NCI-H2171 treated with DMSO at 0.1 percent for 48 hours (cell line): ENCODE measurements around the gene WASHC3.
"Not testable (repeated sequence)": the region's sequence is repeated elsewhere in the genome, so short reads cannot be mapped to it uniquely, and the experiment has no call there.

Experiments used
- DNase-seq: peaks from one replicate; lab custom pipeline; 2025; lab: John Stamatoyannopoulos, UW

WASHC3 gene

DNA sequence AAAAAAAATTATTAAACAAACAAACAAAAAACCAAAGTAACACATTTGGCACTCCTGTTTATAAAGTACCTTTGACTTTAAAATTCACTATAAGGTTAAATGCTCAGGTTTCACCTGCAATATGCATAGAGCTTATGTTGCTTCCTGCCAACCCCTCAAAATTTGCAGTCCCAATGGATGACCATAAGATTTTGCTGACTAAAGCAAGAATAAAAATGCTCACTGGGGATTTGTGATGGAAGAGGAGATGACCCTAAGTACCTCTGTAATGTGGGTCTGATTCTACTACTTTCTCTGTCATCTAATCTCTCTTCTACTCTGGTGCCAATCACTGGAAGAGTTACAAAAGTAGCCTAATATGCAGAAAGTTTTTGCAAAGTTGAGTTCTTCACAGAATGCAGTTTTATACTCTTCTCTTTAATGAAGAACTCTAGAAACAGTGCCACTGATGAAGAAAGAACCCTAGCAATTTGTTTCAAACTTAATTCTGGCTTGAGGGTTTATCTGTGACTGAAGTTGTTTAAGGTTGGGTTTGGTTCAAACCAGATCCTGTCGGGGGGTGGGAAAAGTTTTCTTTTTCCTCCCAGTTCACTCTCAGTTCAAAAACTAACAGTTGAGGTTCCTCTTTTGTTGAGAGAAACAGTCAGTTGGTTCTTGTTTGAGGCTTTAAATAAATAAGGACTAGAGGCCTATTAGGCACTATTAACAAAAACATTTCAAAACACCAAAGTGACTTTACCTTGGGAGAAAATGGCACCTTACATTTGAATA, 10.9 kb downstream of the WASHC3 start:
- DNase-seq: no peak

DNA sequence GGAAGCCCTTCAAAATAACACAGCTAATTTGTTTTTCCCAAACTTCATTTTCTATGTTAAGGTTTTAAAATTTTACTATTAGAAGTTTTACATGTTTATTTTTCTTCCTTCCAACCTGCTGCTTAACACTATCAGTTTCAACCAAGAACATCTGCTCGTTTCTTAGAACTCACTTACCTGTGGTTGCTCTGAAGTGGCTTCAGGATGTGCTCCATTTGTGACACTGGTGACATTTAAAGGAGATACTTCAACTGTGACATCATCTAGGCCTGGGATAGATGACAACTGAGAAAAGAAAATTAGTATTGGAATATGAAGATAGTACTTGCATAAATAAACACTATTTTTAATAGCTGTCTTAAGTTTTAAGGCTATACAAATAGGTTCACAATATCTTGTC, 17.9 kb downstream of the WASHC3 start:
- peak; percentile 25 for DNase-seq

DNA sequence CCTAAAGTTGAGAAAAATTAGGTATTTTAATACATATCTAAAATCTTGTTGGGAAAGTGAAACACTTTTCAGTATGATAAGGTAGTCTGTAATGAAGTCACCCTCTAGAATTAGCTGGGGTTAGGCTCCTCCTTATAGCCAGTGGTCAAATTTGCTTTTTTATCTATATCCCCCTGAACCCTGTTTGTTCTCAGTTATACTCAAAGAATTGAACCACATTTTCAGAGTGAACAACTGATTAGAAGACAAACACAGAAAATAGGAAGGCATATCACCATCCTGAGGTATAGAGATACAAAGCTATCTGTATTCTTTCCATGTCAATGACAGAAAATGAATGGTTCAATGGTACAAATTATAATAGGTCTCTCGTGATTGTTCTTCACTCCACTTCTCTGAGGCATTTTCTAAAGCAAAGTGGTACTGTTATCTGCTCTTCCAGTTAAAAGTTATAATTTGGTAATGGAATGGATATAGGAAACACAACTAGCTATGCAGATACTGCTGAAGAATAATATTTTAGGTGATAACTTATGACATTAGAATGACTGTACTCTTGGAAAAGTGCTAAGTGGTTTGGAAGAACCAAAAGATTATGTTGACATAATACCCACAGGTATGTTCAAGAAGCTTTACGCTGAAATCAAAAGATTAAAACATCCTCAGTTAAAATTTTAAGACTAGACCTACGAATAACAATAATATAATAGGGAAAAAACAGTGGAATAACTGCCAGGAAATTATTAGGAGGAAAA, 27.6 kb downstream of the WASHC3 start:
- no peak for DNase-seq

DNA sequence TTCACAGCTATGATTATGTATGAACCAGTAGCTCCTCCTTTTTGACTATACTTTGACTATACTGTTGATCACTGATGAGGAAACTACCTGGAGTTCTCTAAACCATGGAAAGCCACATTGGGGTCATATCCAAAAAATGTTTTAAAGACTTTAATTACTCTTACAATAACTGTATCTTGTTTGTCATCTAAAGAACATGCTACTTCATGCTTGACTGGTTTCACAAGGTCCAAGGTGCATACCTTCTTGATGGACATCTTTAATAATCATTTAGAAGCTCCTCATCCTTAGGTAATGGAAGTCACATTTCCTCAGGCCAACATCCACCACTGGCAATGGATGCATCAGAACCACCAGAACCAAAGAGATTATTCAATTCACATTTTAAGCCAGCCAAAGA, 29.9 kb downstream of the WASHC3 start:
- no peak for DNase-seq

DNA sequence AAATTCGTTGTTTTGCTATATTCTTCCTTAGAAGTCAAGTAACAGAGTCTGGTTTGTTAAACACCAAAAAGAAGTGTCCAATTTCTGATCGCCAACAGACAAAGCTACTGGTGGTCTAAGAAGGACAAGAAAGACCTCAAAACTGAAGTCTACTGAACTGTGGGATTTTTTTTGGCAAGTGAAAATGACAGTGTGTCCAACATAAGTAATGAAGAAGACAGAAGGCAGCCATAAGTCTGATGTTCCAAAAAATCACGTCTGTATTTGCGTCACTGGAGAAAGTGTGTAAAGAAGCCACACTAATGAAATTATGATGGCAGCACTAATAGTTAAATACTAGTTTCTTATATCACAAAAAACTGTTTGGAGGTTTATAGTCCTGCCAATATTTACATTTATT, 32.6 kb downstream of the WASHC3 start:
- no peak for DNase-seq

DNA sequence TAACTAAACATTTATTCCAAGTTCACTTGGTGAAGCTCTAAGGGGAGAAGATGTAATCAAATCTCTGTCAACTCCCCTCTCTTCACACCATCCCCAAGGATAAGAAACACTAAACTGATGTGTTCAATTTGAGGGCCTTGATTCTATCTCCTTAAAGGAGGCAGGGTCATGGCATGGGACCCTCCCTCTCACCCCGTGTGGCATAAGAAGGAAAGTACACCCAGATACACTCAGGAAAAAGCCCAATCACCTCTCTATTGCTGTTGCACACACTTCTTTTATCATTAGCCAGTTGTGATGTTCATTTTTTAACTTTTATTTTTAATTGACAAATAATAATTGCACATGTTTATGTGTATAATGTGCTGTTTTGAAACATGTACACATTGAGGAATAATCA, 35.1 kb downstream of the WASHC3 start:
- no peak for DNase-seq

DNA sequence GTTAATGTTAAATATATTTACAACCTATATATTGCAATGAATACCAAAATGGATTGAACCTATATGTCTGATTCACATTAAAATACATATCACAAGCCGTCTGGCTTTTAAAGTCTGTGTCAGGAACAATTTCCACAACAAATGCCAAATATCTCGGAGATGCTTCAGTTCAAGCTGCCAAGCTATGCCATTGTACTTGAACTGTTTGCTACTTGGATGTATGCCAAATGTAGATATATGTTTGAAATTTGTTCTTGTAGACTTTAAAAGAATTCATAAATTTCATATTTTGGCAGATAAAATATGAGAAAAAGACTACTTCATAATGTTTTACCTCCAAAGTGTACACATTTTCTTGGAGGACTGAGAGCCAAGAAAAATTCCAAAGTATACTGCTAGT, 37.0 kb downstream of the WASHC3 start:
- DNase-seq: no peak

DNA sequence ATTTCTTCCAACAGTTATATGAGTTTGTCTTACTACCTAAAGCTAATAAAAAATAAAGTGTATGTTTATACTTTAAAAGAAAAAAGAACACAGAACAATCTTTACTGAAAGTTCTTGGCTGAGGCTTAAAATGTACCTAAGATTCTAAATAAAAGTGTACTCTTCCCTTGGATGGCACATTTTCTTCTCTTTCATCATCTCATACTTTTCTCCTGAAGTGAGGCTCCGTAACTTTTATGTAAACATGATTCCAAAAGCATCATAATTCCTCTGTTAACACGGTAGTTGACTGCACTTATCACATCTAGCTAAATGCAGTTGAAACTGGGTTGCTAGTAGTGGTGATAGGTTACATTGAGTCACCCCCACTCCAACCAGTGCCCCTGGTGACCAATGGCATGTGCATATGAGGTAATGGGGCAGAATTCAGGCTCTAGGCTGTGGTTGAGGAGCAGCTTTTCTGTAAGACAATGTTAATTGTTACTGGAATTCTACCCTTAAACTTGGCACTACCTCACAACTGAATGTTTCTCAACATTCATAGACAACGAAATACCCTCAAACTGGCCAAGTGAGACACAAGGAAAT, 38.4 kb downstream of the WASHC3 start:
- DNase-seq: no peak

DNA sequence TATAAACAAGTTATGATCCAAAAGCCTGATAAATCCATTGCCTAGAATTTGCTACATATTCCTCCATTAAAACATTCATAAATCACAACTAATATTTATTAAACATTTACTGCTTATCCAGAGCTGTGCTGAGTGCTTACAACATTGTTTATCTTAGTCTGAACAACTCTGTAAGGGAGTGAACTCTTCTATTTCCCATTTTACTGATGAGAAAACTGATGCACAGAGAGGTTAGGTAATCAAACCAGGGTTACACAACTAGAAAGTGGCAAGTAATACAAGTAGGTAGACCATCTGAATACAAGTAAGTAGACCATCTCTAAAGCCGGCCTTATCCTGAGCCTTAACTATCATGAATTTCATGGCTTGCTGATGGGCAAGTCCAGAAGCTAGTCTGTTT, 39.5 kb downstream of the WASHC3 start:
- no peak for DNase-seq

DNA sequence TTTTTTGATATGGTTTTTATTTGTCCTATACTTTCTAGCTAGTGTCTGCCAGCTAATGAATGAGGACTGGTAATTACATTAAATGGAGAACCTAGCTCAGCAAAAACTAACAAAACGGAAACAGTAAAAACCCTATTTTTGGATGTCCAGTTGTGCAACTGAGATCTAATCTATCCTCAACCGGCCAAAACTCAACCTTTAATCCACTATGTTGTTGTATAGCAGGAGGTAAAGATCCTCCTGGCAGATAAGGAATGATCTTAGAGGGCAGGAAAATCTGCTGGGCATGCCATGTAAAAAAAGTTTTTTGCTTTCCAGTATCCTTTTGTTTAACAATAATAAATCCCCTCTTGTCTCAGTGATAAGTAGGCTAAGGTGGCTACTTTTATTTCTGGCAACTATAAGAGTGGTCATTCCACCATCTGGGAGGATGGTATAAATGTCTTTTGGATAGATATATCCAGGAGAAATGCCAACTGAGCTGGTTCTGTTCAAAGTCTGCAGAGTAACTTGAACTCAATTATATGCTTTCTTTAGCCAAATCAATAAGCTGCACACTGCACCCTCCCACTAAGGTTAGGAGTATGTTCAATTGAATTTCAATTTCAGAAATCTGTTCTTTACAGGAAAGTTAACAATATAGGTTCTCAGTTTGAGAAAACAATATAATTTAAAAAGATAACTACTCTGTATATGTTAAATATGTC, 40.1 kb downstream of the WASHC3 start:
- no peak for DNase-seq

DNA sequence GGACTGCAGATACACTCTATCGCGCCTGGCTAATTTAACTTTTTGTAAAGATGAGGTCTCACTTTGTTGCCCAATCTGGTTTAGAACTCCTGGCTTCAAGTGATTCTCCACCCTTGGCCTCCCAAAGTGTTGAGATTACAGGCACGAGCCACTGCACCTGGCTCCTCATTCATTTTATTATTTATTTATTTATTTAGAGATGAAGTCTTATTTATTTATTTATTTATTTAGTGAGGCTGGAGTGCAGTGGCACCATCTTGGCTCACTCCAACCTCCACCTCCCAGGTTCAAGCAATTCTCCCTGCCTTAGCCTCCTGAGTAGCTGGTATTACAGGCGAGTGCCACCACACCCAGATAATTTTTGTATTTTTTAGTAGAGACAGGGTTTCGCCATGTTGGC, 43.2 kb downstream of the WASHC3 start:
- DNase-seq: not testable (repeated sequence)

DNA sequence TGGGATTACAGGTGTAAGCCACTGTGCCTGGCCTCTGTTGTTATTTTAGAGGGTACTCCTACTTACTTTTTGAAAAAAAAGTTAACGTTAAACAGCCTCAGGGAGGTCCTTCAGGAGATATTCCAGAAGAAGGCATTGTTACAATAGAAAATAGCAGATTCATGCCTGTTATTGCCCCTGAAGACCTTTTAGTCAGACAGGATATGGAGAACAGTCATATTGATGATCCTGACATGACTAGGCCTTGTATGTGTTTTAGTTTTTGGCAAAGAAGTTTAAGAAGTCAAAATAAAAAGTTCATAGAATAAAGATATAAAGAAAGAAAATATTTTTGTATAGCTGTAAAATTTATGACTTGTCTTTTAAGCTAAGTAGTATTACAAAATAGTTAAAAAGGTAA, 45.3 kb downstream of the WASHC3 start:
- no peak for DNase-seq

DNA sequence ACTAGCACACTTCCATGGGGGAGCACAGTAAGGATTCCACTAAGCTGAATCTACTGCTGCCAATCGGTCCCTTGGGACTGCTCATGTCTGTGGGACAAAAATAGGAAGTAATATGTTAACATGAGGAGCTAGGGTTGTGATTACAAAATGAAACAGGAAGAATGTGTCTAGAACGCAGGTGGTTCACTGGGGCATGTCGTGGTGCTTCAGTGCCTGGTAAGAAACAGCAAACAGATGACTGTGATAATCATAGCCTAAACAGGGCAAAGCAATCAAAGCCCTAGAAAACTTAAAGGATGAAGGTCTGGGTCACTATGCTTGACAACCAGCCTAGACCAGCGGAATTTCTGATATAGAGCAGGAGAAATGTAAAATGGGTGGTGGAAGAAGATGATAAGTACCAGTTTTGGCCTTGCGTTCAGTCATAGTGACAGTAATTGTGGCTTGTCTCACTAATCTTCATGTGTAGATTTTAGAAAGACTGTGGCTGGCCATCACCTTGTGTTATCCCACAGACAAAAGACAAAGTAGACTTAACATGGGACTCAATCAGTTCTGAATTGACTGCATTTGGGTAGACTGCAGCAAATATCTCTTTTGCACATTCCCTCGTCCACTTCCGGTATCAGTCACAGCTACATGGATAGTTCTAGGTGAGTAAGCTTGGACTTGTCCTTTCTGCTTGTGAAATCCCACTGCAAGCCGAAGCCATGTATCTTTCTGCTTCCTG, 51.4 kb downstream of the WASHC3 start:
- no peak for DNase-seq

DNA sequence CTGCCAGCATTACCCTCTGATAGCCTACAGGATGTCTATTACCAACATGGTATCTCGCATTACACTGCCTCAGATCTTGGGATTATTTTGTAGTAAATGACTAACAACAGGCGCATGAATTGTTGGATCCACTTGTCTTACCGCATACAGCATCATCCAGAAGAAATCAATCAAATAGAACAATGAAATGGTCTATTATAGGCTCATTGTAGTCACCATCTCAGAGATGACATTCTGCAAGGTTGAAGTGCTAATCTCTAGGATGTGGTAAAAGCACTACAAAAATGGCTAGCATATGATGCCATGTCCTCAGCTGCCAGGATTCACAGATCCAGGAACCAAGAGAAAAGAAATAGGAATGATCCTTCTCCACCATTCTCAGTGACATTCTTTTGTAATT, 52.0 kb downstream of the WASHC3 start:
- DNase-seq: no peak

DNA sequence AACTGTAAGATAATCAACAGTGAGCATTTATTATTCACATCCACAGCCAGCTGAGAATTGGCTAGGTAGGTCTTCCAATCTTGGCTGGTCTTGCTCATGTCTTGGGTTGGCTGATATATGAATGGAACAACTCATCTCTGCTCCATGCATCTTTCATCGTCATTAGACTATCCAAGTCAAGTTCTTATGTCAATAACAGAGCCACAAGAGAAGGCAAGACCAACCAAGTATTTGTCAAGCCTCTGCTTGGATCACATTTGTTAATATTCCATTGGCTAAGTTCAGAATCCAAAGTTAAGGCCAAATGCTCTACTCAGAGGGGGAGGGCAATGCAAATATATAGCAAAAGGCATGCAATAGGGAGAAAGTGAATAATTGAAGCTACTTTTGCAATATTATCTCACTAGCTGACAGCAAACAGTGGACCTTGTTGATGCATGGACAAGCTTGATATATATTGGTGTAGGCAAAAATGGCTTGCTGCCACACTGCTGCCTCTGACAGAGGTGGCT, 53.1 kb downstream of the WASHC3 start:
- DNase-seq: no peak

DNA sequence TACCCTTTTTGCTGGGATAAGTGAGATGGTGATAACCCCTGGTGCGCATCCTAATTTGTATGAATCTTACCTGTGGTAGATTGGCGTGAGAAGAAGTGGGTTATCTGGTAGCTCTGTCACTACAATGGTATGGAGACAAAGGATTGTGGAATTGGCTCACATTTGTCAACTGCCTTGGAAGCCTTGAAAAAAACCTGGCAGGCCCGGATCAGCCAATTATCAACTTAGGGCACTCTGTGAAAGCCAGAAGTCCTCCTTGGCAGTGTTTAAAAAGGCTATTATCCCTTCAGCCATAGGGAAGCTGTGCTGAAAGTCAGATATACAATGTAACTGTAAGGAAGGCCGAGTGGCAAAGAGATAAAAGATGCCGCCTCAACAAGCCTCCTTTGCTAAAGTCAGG, 56.5 kb downstream of the WASHC3 start:
- no peak for DNase-seq

DNA sequence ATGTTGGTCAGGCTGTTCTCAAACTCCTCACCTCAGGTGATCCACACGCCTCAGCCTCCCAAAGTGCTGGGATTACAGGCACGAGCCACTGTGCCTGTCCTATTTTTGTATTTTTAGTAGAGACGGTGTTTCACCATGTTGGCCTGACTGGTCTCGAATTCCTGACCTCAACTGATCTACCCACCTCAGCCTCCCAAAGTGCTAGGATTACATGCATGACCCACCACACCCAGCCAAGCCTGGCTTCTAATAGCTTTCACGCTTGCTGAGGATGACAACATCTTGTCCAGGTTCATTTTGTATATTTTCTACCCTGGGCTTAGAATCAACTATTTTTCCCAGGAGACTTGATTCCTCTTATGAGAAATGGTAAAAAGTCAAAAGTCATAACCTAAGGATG, 64.7 kb downstream of the WASHC3 start:
- DNase-seq: no peak

DNA sequence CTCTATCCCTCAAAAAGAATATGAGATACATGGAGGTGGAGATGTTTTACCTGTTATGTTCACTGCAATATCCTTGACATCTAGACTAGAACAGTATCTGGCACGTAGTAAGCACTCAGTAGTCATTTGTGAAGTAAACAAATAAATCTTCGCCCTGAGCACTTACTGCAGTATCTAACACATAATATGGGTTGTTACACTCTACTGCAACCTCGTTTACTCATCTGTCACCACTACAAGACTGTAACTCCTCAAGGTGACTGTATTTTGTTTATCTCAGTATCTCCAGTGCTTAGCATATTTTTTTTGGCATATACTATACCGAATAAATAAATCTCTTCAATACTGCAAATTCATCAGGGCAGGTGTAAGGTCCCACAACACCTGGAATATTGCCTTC, 66.1 kb downstream of the WASHC3 start:
- DNase-seq: no peak

DNA sequence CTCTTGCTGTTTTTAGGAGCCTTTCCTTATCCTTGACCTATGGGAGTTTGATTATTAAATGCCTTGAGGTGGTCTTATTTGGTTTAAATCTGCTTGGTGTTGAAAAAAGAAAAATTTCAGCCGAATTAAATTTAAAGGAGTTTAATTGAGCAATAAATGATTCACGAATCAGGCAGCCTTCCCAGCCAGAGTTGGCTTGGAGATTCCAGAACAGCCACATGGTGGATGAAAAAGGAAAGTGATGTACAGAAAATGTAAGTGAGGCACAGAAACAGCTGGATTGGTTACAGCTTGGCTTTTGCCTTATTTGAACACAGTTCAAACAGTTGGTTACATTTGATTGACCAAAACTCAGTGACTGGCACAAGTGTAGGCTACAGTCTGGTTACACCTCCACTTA, 69.7 kb downstream of the WASHC3 start:
- no peak for DNase-seq

DNA sequence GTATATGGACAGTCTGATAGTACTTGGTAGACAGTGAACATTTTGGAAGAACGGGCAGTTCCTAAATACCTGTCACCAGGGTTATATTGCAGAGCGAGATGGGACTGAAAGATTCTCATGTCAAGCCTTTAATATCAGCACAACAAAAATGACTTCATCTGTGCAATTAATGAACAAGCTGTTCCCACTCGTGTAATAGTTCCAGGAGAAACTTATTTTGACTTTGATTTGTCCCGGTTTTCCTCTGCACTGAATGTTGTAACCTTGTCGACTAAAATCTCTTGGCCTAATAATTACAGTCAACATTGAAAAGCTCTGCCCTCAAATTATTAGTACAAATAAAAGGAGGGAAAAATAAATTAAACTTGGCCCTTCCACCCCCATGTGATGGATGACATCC, 79.5 kb downstream of the WASHC3 start:
- no peak for DNase-seq

DNA sequence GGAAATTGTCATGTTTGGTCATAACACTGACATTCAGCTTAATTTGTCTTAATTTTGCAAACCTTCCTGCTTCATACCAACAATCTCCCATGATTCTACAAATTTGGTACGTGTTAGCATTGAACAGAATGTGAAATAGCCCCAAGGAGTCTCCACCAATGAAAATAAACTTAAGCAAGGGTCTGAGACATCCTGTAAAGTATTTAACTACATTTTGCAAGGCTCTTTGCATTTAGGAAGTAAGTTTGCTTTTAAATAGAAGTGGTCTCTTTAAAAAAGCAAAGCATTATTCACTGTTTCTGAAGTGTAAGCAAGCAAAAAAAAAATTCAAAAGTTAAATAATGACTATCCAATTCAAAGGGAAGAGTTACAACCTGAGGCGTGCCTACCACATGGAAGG, 79.9 kb downstream of the WASHC3 start:
- no peak for DNase-seq

DNA sequence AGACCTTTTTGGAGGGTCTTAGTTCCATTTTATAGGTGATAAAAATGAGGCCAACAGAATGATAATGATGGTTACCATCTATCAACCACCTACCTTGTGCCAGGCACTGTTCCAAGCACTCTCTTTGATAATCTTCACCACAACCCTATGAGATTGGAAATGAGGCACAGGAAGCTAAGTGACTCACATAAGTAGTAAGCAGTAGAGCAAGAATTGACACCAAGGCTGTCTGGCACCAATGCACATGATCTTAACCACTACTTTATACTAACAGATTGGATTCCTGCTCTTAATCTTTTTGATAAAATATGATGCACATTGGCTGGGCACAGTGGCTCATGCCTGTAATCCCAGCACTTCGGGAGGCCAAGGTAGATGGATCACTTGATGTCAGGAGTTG, 93.0 kb downstream of the WASHC3 start:
- DNase-seq: no peak
